ENCODE results near the gene MAP3K5. TPM values are rescaled to one million over a fixed set of nuclear protein-coding genes. Genes with fewer than 3 reads are reported as not detected.

Gene MAP3K5
- total and polyA plus RNA-seq, 2 donors (not counting 3 experiments of a cell fraction or from before 2014, with no cell fraction given) = 1.5 to 7.0 TPM

- DNase-seq (ENCODE audit: low read depth, low spot score) = no peak
- H3K9ac ChIP-seq (replicated peaks; ENCODE audit: extremely low read depth, insufficient read depth, low read length) = no peak overlapping the region
- no peaks in the 10 kb centered on the region for H4K20me1 ChIP-seq (replicated peaks; ENCODE audit: control insufficient read depth, extremely low read depth, insufficient read depth, low read length)
- H3K9me1 ChIP-seq (replicated peaks; ENCODE audit: control insufficient read depth, extremely low read depth, insufficient read depth, low read length) = no peaks in the 10 kb centered on the region
- H3K4me3 ChIP-seq (replicated peaks in 1 of 3; ENCODE audit: insufficient read depth in 1 of 3, low read depth in 1 of 3, low read length in 3 of 3) = no peak overlapping the region
- CTCF ChIA-PET = interaction anchor here (1.2 kb wide), 1 partner anchor 20 kb away, joined by 3 read pairs; no protein-coding TSS in a partner anchor
- dilution Hi-C loops (cut with MboI; ENCODE audit: extremely low pct_ligation_motif_present, low sequenced_read_pairs) (no loop called here), intact Hi-C loops (cut with micrococcal nuclease) (loop anchor here (10.0 kb wide), 2 partner anchors 99 to 531 kb away; partner anchors contain the start of gene SLC35D3)
- TF ChIP-seq EZH2 (IDR thresholded peaks at IDR 0.05; ENCODE audit: borderline replicate concordance, low read depth, low read length, severe bottlenecking) = no peak
- no peak for TF ChIP-seq POLR2A (IDR thresholded peaks at IDR 0.05; ENCODE audit: low read depth, low read length)
- no peak for TF ChIP-seq POLR2AphosphoS5 (IDR thresholded peaks at IDR 0.05; ENCODE audit: insufficient read depth, low read depth, low read length)
- no peak for TF ChIP-seq MYC (IDR thresholded peaks at IDR 0.05; ENCODE audit: low read depth, low read length)
- no peak for TF ChIP-seq JUN (IDR thresholded peaks at IDR 0.05; ENCODE audit: borderline replicate concordance, insufficient read depth, insufficient read length, low read depth)
- TF ChIP-seq CTCF (IDR thresholded peaks at IDR 0.05; ENCODE audit: extremely low read depth in 1 of 2, insufficient read depth in 1 of 2, low read depth in 1 of 2, low read length in 2 of 2) = no peak
- TF ChIP-seq MAX (IDR thresholded peaks at IDR 0.05; ENCODE audit: insufficient read depth, insufficient read length) = no peak
- TF ChIP-seq FOS (IDR thresholded peaks at IDR 0.05; ENCODE audit: borderline replicate concordance, insufficient read depth, low read length) = no peak
- TF ChIP-seq GATA2 (IDR thresholded peaks at IDR 0.05; ENCODE audit: insufficient read depth, insufficient read length, low read depth, low read length) = no peak
- peaks cover 10% of the 10 kb centered on the region for H3K4me1 ChIP-seq (ENCODE audit: control insufficient read depth, extremely low read depth, insufficient read depth, low read length)
- POLR2A ChIA-PET = no interaction called here
- FAIRE-seq = no peak
- no peaks in the 10 kb centered on the region for H3K27me3 ChIP-seq (ENCODE audit: control insufficient read depth in 2 of 2, insufficient read depth in 2 of 2, low read length in 2 of 2)
- H3K79me2 ChIP-seq (ENCODE audit: control insufficient read depth, insufficient read depth, low read length) = no peaks in the 10 kb centered on the region
- H3K9me3 ChIP-seq (replicated peaks; ENCODE audit: control insufficient read depth, insufficient read depth, low read length) = no peaks in the 10 kb centered on the region
- no peak overlapping the region for H2AFZ ChIP-seq (ENCODE audit: low read depth, low read length)
- H3K4me2 ChIP-seq (ENCODE audit: insufficient read depth, low read length) = no peak overlapping the region
- H3K27ac ChIP-seq (ENCODE audit: insufficient read depth, low read depth, low read length) = no peak overlapping the region
- no TSS peak for BruUV-seq (replicated peaks)
- no peaks in the 10 kb centered on the region for H3K36me3 ChIP-seq (ENCODE audit: control insufficient read depth in 2 of 2, extremely low read depth in 1 of 2, insufficient read depth in 2 of 2, low read length in 2 of 2)
Measured at GRCh38 chr6:136826216-136826615, 33.9 kb upstream of the MAP3K5 start.

Data from endothelial cell of umbilical vein (primary cell).